Liver (tissue), 3 donors: ENCODE data around the gene CEP170.

Source experiments
- EGR1 ChIP-seq, 2 donors: IDR thresholded peaks; 2 replicates each; pipeline ENCODE4 v1.6.1; 2016 to 2018; ENCODE audit warnings: antibody characterized with exemption in 2 of 2, low read depth in 2 of 2
- FOXA2 ChIP-seq: IDR thresholded peaks from 2 replicates; pipeline ENCODE4 v1.6.1; 2016; ENCODE audit warnings: antibody characterized with exemption
- GABPA ChIP-seq, 2 donors: IDR thresholded peaks in 1 of 2; conservative IDR thresholded peaks in 1 of 2; 2 replicates each; pipeline ENCODE4 v1.6.1; 2016; ENCODE audit warnings: antibody characterized with exemption in 2 of 2, mild to moderate bottlenecking in 1 of 2, moderate library complexity in 1 of 2
- HNF4G ChIP-seq: IDR thresholded peaks from 2 replicates; pipeline ENCODE4 v1.6.1; 2016; ENCODE audit warnings: antibody characterized with exemption
- JUND ChIP-seq, 2 donors: IDR thresholded peaks; 2 replicates each; pipeline ENCODE4 v1.6.1; 2016; ENCODE audit warnings: antibody characterized with exemption in 2 of 2
- RXRA ChIP-seq, 2 donors: IDR thresholded peaks; 2 replicates each; pipeline ENCODE4 v1.6.1; 2017 to 2018; ENCODE audit warnings: antibody characterized with exemption in 2 of 2, mild to moderate bottlenecking in 1 of 2
- SP1 ChIP-seq: IDR thresholded peaks from 2 replicates; pipeline ENCODE4 v1.6.1; 2018; ENCODE audit warnings: antibody characterized with exemption, mild to moderate bottlenecking
- TAF1 ChIP-seq: conservative IDR thresholded peaks from 2 replicates; pipeline ENCODE4 v1.6.1; 2016; ENCODE audit warnings: antibody characterized with exemption, mild to moderate bottlenecking
- YY1 ChIP-seq: IDR thresholded peaks from 2 replicates; pipeline ENCODE4 v1.6.1; 2016; ENCODE audit warnings: antibody characterized with exemption, mild to moderate bottlenecking
- TF ChIP-seq, protein P1 (sequence below): fragments of 150-350 bp; IDR thresholded peaks from 2 replicates; pipeline ENCODE4 v1.5.1; 2017; ENCODE audit warnings: improper control_type of control experiment, low read depth, low read length; ENCODE audit not compliant: missing input control
- TF ChIP-seq, protein P2 (sequence below): IDR thresholded peaks from 2 replicates; pipeline ENCODE4 v1.6.1; 2016; ENCODE audit warnings: antibody characterized with exemption, mild to moderate bottlenecking
- TF ChIP-seq, protein P3 (sequence below): IDR thresholded peaks from 2 replicates; pipeline ENCODE4 v1.6.1; 2016; ENCODE audit warnings: antibody characterized with exemption
- TF ChIP-seq, protein P4 (sequence below): IDR thresholded peaks from 2 replicates; pipeline ENCODE4 v1.6.1; 2016; ENCODE audit warnings: antibody characterized with exemption
- TF ChIP-seq, protein P5 (sequence below): IDR thresholded peaks from 2 replicates; pipeline ENCODE4 v1.6.1; 2016; ENCODE audit warnings: antibody characterized with exemption
- donor health status: healthy.
- donor health status: healthy.

DNA sequence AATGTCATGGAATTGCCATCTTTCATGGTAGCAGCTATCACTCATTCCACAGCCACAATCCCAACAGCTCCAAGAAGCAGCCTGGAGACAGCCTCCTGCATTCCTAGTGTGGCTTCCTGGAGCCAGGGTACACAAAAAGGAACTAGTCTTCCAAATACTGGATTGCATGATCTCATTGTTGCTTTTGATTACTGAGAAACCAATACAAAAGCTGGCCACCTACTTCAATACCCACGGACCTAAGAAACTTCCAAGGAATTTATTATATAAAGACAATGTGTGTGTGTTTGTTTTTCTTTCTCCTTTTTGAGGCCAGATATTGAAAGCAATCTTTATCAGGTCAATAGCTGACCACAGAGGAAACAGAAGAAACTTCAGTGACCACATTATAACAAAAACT lies 25.6 kb downstream of the CEP170 start:
- TF ChIP-seq HNF4G (no peak), EGR1 (IDR thresholded peaks at IDR 0.05; ENCODE audit: low read depth in 2 of 2) (no peak), TAF1 (no peak), YY1 (no peak), GABPA (IDR thresholded peaks at IDR 0.05 in 1 of 2, conservative IDR thresholded peaks at IDR 0.05 in 1 of 2) (no peak), JUND (IDR thresholded peaks at IDR 0.05) (no peak), FOXA2 (no peak), SP1 (no peak), RXRA (IDR thresholded peaks at IDR 0.05) (no peak)
- TF ChIP-seq, protein P1, sequence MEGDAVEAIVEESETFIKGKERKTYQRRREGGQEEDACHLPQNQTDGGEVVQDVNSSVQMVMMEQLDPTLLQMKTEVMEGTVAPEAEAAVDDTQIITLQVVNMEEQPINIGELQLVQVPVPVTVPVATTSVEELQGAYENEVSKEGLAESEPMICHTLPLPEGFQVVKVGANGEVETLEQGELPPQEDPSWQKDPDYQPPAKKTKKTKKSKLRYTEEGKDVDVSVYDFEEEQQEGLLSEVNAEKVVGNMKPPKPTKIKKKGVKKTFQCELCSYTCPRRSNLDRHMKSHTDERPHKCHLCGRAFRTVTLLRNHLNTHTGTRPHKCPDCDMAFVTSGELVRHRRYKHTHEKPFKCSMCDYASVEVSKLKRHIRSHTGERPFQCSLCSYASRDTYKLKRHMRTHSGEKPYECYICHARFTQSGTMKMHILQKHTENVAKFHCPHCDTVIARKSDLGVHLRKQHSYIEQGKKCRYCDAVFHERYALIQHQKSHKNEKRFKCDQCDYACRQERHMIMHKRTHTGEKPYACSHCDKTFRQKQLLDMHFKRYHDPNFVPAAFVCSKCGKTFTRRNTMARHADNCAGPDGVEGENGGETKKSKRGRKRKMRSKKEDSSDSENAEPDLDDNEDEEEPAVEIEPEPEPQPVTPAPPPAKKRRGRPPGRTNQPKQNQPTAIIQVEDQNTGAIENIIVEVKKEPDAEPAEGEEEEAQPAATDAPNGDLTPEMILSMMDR, result no peak
- TF ChIP-seq, protein P2, sequence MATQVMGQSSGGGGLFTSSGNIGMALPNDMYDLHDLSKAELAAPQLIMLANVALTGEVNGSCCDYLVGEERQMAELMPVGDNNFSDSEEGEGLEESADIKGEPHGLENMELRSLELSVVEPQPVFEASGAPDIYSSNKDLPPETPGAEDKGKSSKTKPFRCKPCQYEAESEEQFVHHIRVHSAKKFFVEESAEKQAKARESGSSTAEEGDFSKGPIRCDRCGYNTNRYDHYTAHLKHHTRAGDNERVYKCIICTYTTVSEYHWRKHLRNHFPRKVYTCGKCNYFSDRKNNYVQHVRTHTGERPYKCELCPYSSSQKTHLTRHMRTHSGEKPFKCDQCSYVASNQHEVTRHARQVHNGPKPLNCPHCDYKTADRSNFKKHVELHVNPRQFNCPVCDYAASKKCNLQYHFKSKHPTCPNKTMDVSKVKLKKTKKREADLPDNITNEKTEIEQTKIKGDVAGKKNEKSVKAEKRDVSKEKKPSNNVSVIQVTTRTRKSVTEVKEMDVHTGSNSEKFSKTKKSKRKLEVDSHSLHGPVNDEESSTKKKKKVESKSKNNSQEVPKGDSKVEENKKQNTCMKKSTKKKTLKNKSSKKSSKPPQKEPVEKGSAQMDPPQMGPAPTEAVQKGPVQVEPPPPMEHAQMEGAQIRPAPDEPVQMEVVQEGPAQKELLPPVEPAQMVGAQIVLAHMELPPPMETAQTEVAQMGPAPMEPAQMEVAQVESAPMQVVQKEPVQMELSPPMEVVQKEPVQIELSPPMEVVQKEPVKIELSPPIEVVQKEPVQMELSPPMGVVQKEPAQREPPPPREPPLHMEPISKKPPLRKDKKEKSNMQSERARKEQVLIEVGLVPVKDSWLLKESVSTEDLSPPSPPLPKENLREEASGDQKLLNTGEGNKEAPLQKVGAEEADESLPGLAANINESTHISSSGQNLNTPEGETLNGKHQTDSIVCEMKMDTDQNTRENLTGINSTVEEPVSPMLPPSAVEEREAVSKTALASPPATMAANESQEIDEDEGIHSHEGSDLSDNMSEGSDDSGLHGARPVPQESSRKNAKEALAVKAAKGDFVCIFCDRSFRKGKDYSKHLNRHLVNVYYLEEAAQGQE, result no peak
- TF ChIP-seq, protein P3, sequence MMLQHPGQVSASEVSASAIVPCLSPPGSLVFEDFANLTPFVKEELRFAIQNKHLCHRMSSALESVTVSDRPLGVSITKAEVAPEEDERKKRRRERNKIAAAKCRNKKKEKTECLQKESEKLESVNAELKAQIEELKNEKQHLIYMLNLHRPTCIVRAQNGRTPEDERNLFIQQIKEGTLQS, result no peak
- TF ChIP-seq, protein P4, sequence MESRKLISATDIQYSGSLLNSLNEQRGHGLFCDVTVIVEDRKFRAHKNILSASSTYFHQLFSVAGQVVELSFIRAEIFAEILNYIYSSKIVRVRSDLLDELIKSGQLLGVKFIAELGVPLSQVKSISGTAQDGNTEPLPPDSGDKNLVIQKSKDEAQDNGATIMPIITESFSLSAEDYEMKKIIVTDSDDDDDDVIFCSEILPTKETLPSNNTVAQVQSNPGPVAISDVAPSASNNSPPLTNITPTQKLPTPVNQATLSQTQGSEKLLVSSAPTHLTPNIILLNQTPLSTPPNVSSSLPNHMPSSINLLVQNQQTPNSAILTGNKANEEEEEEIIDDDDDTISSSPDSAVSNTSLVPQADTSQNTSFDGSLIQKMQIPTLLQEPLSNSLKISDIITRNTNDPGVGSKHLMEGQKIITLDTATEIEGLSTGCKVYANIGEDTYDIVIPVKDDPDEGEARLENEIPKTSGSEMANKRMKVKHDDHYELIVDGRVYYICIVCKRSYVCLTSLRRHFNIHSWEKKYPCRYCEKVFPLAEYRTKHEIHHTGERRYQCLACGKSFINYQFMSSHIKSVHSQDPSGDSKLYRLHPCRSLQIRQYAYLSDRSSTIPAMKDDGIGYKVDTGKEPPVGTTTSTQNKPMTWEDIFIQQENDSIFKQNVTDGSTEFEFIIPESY, result no peak
- TF ChIP-seq, protein P5, sequence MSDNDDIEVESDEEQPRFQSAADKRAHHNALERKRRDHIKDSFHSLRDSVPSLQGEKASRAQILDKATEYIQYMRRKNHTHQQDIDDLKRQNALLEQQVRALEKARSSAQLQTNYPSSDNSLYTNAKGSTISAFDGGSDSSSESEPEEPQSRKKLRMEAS, result no peak
